ACC112 (cell line): ENCODE results near the gene DOCK2.

Experiments used
- H2AFZ ChIP-seq: fragments of 200-600 bp; sonication (generic); one replicate; pipeline ENCODE4 v1.6.0; 2017; ENCODE audit warnings: antibody characterized with exemption, low read length; ENCODE audit not compliant: unreplicated experiment
- H3K27ac ChIP-seq: fragments of 200-600 bp; sonication (generic); 2 replicates; pipeline ENCODE4 v1.5.1; 2014; ENCODE audit warnings: low read depth, mild to moderate bottlenecking, antibody characterized with exemption, low read length, moderate library complexity
- H3K27me3 ChIP-seq: fragments of 200-600 bp; sonication (generic); 2 replicates; pipeline ENCODE4 v1.6.1; 2014; ENCODE audit warnings: mild to moderate bottlenecking, antibody characterized with exemption, low read length, moderate library complexity, mixed read lengths; ENCODE audit not compliant: insufficient read depth
- H3K36me3 ChIP-seq: fragments of 200-600 bp; sonication (generic); 2 replicates; pipeline ENCODE4 v1.6.1; 2016; ENCODE audit warnings: mild to moderate bottlenecking, antibody characterized with exemption, low read length, moderate library complexity, mixed read lengths; ENCODE audit not compliant: insufficient read depth
- H3K4me1 ChIP-seq: fragments of 200-600 bp; sonication (generic); one replicate; pipeline ENCODE4 v1.6.1; 2016; ENCODE audit warnings: low read length, mixed read lengths; ENCODE audit not compliant: insufficient read depth, unreplicated experiment, control insufficient read depth
- H3K4me3 ChIP-seq: fragments of 200-600 bp; sonication (generic); 2 replicates; pipeline ENCODE4 v1.5.1; 2014; ENCODE audit warnings: mild to moderate bottlenecking, low read depth, low read length
- H3K79me2 ChIP-seq: fragments of 200-600 bp; sonication (generic); one replicate; pipeline ENCODE4 v1.6.0; 2016; ENCODE audit warnings: low read length; ENCODE audit not compliant: control insufficient read depth, unreplicated experiment, insufficient read depth

DOCK2 gene

GRCh38 chr5:169914766-169915165 lies 277.7 kb downstream of the DOCK2 start:
- H3K27me3 ChIP-seq = no peaks in the 10 kb centered on the region
- H3K27ac ChIP-seq = no peak overlapping the region
- no peaks in the 10 kb centered on the region for H3K79me2 ChIP-seq
- peaks cover 8% of the 10 kb centered on the region for H3K4me1 ChIP-seq
- no peaks in the 10 kb centered on the region for H3K36me3 ChIP-seq
- H3K4me3 ChIP-seq = no peak overlapping the region
- H2AFZ ChIP-seq = no peak overlapping the region

- H3K27ac ChIP-seq = no peak overlapping the region
- H2AFZ ChIP-seq = no peak overlapping the region
- H3K36me3 ChIP-seq = no peaks in the 10 kb centered on the region
- H3K4me1 ChIP-seq = peaks cover 8% of the 10 kb centered on the region
- no peak overlapping the region for H3K4me3 ChIP-seq
- H3K79me2 ChIP-seq = no peaks in the 10 kb centered on the region
- no peaks in the 10 kb centered on the region for H3K27me3 ChIP-seq
These were observed 280.4 kb downstream of the DOCK2 start for GRCh38 chr5:169917500-169917899.

DNA sequence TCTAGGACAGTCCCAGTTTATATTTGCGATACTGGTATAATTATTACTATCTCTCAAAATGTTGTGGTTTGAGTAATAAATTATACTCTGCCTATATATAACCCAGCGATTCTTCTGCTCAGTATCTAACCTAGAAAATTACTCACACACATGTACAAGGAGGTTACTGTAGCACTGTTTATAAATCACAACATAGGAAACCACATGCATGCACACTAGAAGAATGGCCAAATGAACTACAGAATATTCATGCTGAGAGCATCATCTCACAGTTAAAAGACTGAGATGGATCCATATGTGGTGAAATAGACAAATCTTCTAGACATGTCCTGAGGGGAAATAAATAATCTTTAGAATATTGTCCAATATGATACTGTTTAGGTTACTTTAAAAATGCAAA lies 281.2 kb downstream of the DOCK2 start:
- H3K79me2 ChIP-seq = no peaks in the 10 kb centered on the region
- no peak overlapping the region for H3K4me3 ChIP-seq
- H2AFZ ChIP-seq = no peak overlapping the region
- H3K27ac ChIP-seq = no peak overlapping the region
- H3K4me1 ChIP-seq = peaks cover 8% of the 10 kb centered on the region
- H3K27me3 ChIP-seq = no peaks in the 10 kb centered on the region
- no peaks in the 10 kb centered on the region for H3K36me3 ChIP-seq

GRCh38 chr5:169920474-169920873 lies 283.4 kb downstream of the DOCK2 start:
- no peak overlapping the region for H3K27ac ChIP-seq

GRCh38 chr5:169921384-169921783 lies 284.3 kb downstream of the DOCK2 start:
- Histone ChIP-seq H3K27me3 (no peaks in the 10 kb centered on the region), H3K36me3 (no peaks in the 10 kb centered on the region), H3K4me1 (peaks cover 14% of the 10 kb centered on the region), H3K79me2 (no peaks in the 10 kb centered on the region), H2AFZ (no peak overlapping the region), H3K27ac (no peak overlapping the region), H3K4me3 (no peak overlapping the region)

More at GRCh38 chr5:169920474-169920873, 283.4 kb downstream of the DOCK2 start:
- Histone ChIP-seq H3K4me3 (no peak overlapping the region), H3K4me1 (peaks cover 14% of the 10 kb centered on the region), H2AFZ (no peak overlapping the region), H3K36me3 (no peaks in the 10 kb centered on the region), H3K27me3 (no peaks in the 10 kb centered on the region), H3K79me2 (no peaks in the 10 kb centered on the region)

- Histone ChIP-seq H3K36me3 (no peaks in the 10 kb centered on the region), H3K79me2 (no peaks in the 10 kb centered on the region), H3K4me1 (peaks cover 14% of the 10 kb centered on the region), H3K27me3 (no peaks in the 10 kb centered on the region), H3K4me3 (no peak overlapping the region), H2AFZ (no peak overlapping the region), H3K27ac (no peak overlapping the region)
These were observed 284.9 kb downstream of the DOCK2 start for GRCh38 chr5:169921949-169922348.

GRCh38 chr5:169922474-169922873 lies 285.4 kb downstream of the DOCK2 start:
- H3K36me3 ChIP-seq = no peaks in the 10 kb centered on the region

DNA sequence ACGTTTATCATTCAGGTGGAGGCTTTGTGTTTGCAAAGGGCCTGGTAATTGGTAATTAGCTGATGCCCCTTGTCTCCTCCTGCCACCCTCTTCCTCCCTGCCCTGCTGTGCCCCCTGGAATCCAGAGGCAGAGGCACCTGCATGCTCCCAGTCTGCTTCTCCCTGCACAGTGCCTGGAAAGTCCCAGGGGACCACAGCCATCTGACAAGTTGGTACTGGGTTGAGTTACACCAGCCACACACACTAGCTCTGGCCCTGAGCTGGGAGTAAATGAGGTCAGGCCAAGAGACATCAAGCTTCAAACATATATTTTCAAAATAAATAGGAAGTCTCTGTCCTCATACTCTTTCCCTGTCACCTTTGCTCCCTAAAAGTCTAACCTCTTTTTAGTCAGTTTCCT lies 286.9 kb downstream of the DOCK2 start:
- Histone ChIP-seq H3K27ac (no peak overlapping the region), H3K4me1 (peaks cover 7% of the 10 kb centered on the region), H3K36me3 (no peaks in the 10 kb centered on the region)

More at GRCh38 chr5:169922474-169922873, 285.4 kb downstream of the DOCK2 start:
- Histone ChIP-seq H3K79me2 (no peaks in the 10 kb centered on the region), H3K4me1 (peaks cover 14% of the 10 kb centered on the region), H2AFZ (no peak overlapping the region), H3K27ac (no peak overlapping the region), H3K27me3 (no peaks in the 10 kb centered on the region), H3K4me3 (no peak overlapping the region)

DNA sequence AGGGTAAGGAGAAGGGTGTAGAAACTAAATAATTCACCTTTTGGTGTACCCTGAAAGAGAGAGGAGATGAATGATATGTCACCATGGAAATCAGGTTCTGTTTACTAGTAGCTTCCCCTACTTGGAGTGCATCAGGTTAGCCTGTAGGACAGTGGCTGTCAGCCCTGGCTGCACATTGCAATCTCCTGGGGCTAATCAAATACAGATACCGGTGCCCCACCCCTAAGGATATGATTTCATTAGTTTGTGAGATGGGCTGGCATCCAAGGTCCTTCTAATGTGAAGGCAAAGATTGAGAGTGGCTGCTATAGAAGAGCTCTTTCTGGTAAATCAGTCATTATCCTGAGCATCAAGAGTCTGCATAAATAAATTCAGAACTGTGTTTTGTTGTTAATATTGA lies 296.1 kb downstream of the DOCK2 start:
- H3K27ac ChIP-seq = no peak overlapping the region
- peaks cover 3% of the 10 kb centered on the region for H3K79me2 ChIP-seq
- H3K4me1 ChIP-seq = no peaks in the 10 kb centered on the region
- H3K36me3 ChIP-seq = no peaks in the 10 kb centered on the region
- no peaks in the 10 kb centered on the region for H3K27me3 ChIP-seq
- no peak overlapping the region for H2AFZ ChIP-seq
- H3K4me3 ChIP-seq = no peak overlapping the region

More for the DNA sequence above, 286.9 kb downstream of the DOCK2 start:
- Histone ChIP-seq H3K79me2 (no peaks in the 10 kb centered on the region), H3K27me3 (no peaks in the 10 kb centered on the region), H2AFZ (no peak overlapping the region), H3K4me3 (no peak overlapping the region)

- H3K27me3 ChIP-seq = no peaks in the 10 kb centered on the region
- H2AFZ ChIP-seq = no peak overlapping the region
- H3K36me3 ChIP-seq = no peaks in the 10 kb centered on the region
- H3K4me3 ChIP-seq = no peak overlapping the region
- H3K79me2 ChIP-seq = peaks cover 3% of the 10 kb centered on the region
- H3K27ac ChIP-seq = no peak overlapping the region
- H3K4me1 ChIP-seq = no peaks in the 10 kb centered on the region
These were observed 296.5 kb downstream of the DOCK2 start for GRCh38 chr5:169933616-169934015.

- Histone ChIP-seq H2AFZ (no peak overlapping the region), H3K27me3 (no peaks in the 10 kb centered on the region), H3K4me1 (no peaks in the 10 kb centered on the region), H3K4me3 (no peak overlapping the region), H3K79me2 (peaks cover 3% of the 10 kb centered on the region), H3K27ac (no peak overlapping the region), H3K36me3 (no peaks in the 10 kb centered on the region)
These were observed 297.9 kb downstream of the DOCK2 start for GRCh38 chr5:169934990-169935389.
